Smooth muscle cell of the brain vasculature (primary cell): ENCODE results near the gene HOXA9.

ENCODE experiments used
- DNase-seq: peaks from one replicate; pipeline ENCODE4 v3.0.0-alpha.2; 2012; ENCODE audit warnings: low read depth, low spot score

The HOXA9 gene

DNA sequence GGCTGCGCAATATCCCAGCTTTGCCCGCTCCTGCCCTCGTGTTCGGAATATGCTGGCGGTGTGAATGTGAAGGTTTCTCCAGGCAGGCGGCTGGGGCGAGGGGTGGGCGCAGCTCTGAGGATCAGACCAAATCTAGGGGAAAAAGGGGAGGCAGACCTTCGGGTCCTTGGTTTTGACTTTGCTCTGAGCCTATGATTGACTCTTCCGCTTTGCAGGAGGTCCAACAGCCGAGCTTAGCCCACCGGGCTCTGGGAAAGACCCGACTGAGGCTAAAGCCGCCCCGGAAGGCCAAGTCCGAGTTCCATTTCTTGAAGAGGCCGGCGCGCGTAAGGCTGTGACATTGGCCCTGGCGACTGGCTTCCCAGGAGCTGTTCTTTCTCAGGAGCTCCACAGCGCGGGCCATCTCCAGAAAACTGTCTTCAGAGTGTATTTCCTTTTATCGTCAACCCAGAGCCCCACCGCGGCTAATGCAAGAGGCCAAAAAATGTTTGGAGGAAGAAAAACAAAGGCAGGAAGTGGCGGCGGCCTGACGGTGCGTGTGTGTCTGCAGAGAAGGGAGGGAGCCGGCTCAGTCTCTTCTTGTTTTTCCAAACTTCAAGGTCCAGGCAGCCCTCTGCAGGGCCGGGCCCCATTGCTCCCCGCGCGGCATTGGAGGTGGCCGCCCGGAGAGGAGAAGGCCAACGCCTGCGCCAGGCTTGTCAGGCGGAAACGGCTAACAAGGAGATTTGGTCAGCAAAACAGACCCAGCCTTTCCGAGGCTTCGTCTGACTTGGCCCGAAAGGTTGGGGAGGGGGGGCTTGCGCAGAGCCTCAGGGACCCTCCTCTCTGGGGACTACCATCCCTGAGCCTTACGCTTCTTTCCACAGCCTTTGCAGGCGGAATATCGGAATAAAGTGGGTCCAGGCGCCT is 23.3 kb upstream of the HOXA9 start:
- DNase-seq = no peak

DNA sequence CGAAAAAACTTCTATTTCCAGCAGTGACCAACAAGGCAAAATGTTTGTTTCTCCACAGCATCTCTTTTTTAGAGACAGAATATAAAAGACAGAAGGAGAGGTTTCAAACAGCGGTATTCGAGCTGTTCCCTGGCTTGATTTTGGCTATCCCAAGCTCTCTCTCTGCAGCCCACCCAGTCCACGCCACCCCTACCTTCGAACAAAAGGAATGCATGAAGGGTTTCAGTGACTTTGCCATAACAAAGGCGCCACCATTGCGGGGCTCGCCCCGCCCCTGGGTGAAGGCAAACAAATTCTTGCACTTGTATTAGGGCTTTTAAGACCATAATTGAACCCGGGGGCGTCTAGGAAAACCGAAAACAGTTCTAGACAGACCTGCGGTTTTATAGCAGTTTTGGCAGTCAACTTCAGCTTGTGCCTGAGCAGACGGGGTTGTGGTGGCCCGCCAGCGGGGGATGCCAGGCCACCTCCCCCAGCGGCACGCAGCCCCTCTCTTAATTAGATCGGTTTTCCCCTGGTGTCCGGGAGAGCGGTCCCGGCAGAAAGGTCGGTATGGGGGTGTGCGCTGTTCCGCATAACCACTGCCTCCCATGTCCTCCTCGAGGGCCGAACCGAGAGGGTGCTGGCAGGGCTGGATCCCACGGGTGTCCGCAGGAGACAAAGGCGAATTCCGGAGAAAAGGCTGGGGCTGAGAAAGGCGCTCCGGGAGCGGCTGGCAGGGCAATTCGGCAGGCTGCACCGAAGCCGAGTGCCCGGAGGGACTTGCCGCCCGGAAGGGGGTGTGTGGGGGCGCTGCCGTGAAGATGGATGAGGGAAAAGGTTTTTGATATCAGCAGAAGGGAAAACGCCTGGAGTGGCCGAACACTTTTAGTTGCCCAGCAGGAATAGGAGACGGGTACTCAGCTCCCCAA is 22.4 kb upstream of the HOXA9 start:
- no peak for DNase-seq

DNA sequence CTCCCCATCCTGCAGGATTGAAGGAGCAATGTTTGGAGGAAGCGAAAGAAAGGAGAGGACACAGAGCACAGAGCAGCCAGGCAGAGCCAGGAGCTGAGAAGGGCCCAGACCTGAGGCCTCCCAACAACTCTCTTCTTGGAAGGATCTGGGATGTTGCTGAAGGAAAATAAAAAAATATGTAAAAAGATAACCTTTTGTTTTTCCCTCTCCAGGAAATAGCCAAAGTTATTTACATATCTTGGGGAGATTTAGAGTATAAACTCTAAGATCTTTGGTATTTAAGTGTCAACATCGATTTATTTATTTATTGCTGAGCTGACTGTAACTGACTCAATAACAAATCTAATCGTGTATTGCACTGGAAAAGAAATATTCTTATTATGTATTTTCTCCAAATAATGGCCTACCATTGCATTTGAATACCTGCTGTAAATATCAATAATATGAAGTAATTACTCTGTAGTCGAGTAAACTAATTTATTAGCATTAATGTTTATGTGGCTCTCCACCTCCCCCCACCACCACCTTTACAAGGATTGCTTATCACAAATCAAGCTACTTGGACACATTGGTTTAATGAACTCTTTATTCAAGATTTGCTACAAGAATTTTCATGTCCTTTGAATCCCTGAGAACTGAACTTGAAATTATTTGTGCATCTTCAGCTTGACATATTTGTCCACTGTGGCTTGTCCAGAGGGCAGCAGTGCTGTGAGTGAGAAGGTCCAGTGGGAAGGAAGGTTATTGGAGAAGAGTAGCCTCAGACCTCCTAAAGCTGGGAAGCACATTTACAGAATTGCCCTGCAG is 21.5 kb upstream of the HOXA9 start:
- no peak for DNase-seq

DNA sequence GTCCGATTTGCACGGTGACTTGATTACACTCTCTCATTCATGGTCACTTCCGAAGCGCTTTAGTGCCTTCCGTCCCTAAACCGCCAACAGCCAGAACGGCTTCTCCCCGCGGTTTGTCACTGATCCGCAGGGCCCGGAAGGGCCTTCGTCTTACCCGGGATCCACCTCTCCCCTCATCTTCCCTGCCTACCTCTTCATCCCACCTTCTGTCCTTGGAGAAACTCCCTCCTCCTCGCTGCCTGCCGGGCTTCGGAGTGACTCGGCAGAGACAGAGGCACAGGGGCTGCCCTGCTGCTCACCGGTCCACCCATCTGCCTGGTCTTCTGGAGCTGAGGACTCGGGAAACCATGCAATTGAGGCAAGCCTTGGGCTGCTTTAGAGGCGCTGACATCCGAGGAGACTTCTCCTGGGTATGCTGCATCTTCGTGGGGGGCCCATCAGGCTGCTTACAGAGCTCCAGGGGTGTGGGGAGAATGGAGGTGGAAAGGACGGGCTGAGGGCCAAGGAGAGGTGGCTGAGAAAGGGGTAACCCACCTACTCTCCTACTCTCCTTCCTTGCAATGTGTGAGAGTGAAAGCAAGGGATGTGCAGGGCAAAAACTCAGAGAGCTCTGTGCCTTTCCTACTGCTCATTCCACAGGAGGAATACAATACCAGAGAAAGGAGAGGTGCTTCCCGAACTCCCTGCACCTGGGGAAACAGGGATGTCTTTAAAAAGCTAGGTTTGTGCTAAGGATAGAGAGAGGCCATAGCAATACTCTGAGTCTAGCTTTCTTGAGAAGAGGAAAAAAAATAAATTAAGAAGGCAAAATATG is 20.7 kb upstream of the HOXA9 start:
- DNase-seq = no peak

DNA sequence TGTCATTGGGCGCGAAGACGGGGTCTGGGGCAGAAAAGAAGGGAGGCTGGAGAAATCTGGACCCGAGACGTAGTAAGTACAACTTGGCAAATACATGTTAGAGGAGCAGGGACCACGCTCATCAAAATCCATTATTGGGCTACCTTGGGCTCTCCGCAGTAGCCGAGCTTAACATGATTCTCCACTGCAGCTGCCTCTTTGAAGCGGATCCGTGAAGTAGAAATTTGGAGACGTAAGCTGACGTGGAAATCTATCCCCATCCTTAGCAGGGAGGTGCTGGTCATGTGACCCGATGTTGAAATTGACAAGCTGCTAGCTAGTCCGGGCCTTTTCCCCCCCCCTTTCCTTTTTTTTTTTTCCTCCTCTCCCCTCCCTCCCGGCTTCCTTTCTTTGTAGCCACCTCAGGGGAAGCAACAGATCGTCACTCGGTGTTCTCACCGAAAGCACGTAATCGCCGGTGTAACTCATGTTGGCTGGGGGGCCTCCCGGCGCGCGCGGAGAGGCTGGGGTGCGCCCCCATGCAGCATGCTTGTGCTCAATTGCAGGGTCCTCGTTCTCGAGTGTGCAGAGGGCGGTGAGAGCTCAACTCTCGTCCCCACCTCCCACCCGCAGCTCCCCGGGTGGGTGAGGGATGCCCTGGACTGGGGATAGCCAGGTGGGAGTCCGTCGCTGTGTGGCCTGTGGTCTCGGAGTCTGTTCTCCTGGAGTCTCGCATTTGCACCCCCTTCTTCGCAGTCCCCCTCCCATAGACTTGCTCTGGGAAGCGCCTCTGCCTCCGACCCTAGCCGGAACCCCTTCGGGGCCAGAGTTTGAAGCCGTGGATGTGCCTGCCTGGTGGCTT is 19.9 kb upstream of the HOXA9 start, which contains the start of gene HOXA11:
HOXA11 (minus strand) TSS at position 220 of the 841 bp plus-strand sequence; CDS start at position 132, 88 bp downstream.
- DNase-seq = no peak

DNA sequence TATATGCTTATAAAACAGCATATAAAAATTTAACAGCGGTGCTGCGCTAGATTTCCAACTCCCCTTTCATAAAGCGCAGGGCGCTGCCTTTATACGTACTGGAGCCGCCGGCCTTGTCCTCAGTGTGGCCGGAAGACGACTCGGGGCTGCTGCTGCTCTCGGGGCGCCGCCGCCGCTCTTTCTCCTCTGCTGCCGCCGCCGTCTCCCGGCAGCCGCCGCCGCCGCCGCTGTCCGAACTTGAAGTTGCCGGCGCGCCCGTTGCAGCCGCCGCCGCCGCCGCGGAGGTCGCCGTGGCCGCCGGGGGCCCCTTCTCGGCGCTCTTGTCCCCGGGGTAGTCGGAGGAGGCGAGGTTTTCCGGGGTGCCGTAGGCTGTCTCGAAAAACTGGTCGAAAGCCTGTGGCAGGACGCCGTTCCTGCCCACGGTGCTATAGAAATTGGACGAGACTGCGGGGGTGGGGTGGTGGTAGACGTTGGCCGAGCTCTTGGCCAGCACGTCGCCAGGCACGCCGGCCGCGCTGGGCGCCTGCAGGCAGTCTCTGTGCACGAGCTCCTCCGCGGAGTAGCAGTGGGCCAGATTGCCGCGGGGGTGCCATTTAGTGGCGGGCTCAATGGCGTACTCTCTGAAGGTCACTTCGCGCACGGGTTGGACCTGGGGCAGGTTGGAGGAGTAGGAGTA is 19.1 kb upstream of the HOXA9 start:
- DNase-seq = no peak

DNA sequence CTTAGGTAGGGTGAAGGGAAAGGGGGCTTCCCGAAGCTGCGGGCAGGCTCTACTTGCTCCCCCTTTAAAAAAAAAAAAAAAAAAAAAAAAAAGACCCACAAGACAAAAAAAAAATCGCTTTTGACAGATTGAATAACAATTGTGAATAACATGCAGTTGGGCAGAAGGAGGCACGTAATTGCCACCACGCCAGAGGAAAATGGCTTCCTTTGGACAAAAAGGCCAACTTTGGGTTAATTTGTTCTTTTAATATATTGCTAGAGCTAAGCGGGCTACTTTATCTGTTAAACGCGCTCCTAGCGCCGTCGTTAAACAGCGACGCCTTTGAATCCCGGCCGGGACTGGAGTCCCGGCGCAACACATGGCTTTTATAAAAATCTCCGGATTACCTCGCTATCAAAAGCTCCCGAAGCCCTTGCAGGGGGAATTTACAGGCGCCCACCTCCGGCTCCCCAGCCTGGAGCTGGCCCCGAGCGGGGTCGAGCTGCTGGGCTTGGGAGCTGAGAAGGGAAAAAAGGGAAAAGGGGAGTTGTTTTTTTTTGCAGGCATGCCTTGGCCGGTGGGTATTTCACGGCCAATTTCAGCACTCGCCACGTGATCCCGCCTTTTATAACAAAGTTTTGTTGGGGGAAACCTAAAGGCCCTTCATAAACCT is 18.5 kb upstream of the HOXA9 start:
- no peak for DNase-seq

DNA sequence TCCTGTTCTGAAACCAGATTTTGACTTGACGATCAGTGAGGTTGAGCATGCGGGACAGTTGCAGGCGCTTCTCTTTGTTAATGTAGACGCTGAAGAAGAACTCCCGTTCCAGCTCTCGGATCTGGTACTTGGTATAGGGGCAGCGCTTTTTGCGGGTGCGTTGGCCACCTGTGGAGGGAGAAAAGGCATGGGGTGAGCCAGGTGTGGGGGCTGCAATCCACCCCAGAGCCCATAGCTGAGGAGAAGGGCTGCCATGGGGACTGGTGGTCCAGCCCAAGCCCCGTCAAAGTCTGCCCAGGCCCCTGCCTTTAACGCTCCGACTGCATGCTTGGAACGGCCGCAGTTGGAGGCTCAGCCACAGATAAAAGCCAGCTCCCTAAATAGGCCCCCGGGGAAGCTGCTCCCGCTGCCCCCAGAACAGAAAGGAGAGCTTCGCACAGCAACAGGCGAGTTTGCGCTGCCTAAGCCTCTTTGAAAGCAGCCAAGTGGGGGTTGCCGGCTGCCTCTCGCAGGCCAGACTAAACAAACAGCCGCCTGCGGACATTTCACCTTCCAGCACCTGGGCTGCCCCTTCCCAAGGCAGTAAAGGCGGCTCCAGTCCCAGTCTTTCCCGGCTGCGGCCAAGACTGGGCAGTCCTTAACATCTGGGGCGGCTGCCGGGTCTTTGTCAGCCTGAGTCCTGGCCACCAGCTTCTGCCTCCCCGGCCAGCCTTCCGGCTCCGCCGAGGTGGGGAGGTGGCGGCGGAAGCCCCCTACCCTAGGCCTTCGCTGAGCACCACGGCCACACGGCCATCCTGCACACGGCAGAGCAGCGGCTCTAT is 17.7 kb upstream of the HOXA9 start:
- DNase-seq = no peak

DNA sequence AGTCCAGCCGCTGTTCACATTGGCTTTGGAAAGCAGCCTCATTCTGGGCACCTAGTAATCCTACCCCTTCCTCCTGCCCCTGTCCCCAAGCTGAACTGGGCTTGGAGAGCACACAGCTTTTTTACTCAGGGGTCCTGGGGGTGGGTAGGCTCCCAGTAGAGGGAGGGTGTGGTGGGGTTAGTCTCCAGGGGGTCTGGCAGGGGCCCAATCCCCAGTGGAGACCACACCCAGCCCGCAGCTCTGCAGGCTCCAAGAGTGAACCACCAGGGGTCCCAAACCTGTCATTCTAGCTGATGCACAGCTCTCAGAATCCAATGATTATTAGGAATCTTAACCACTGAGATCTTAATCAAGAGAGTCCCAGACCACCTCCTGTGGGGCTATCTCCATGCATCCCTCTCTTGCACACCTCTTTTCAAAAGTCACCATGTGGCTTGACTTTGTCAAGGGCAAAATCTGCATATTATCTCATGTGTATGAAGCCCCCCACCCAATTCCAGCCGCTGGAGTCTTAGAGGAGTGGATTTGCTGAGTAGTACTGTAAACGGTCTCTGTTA is 17.0 kb upstream of the HOXA9 start:
- no peak for DNase-seq

DNA sequence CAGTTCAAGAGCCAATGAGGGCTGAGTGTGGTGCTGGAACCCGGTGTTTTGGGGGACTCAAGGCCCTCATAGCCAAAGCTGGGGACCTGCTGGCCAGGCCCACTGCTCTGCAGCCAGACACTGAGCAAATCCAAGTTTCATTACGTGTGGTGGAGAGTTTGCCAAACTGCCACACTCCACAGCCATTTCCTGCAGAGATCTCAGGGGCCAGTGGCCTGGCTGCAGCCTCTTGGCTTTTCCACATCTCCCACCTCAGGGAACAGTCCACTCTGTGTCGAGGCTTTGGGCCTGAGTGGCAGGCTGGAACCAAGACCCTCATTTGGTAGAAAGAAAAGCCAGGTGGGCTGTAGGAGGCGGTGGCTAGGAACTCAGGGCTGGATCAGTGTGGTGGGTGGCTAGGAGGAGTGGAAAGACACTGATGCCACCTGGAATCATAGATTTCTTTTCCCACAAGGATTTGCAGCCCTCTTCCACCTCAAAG is 16.5 kb upstream of the HOXA9 start:
- no peak for DNase-seq

DNA sequence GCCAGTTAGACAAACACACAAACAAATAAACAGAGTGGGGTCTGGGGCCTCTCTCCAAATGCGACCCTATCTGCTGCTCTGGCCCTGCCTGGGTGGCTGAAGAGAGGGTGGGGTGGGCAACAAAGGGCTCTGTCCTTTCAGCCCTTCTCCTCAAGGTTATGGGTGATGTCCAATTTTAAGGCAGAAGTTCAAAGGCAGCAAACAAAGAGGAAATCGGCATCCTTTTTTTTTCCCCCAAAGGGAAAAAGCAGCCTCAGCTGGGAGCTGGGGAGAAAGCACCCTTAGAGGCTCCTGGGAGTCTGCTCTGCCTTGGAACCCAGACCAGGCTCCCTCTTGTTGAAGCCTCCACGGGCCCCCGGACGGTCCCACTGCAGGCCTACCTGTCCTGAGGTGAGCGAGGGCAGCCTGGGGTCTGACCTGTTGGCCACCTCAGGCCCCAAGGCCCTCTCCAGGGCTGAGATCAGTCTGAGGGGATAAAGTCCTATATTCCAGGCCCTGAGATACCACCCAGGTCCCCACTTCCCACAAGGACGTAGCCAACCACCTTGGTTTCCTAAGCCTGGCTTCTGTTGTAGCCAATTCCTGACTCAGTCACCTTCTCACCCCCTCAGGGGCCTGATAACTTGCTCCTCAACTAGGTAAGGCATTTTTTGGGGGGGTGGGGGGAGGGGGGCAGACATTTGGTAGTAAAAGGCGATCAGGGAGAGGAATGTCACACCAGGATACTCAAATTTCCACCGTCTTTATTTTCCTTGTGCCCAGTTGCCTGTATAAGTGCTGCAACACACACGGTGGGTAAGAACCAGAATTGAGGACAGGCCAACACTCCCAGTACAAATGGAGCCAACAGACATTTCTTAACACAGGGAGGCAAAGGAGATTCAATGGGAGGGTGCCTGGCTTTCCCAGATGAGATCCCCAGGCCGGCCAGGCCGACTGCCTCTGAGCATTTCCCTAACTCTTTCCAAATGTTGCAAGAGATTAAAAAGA is 15.4 kb upstream of the HOXA9 start:
- DNase-seq = no peak

DNA sequence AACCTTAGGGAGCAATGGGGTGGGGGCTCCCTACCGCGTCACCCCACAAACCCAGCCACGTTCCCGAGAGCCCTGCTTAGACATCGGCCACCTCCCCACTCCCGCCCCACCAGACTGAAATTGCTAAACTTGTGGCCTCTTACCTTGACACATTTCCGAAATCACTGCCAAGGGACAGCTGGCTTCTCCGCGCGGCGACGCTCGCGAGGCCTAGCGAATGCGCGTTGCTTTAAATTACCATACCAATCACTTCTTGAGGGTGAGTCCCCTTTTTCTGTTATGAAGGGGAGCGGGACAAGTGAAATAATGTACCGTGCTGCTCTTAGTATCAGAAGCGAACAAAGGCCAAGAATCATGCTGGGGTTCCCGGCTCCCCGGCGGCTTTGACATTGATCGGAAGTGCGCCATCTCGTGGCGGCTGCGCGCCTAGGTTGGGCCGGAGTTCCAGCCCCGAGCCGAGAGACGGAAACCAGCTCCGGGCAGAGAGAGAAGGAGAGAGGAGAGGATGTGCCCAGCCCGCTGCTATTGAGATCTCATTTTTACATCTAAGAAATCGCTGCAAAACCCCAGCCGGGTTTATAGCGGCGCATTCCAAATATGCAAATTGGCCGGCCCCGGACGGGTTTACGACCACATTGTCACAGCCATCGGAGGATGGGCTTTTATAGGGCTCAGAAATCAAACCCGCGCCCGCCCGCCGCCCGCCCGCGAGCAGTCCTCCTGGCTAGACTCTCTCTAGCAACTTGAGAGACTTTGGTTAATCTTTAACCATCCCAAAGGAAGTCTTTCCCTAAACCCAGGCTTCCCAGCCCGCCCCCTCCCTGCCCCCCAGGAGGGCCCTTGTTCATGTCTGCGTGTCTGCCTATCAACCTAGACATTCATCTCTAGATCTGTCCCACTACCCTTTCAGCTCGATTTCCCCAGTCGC is 14.4 kb upstream of the HOXA9 start:
- no peak for DNase-seq

DNA sequence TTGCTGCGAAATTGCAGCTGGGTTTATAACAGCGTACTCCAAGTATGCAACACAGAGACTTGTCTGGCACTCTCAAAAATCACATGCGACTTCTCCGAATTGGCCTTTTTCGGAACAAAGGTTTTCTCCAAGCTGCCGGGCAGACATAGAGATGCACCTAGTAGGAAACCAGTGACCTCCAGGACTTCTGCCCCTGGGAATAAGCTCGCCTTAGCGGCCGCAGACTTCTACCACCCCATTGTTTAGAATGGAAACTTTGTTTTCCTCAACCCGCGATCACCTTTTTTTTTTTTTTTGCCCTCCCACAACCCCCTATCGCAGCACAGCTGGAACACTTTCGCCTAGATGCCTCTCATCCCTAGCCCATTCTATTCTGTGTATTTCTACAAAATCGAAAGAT is 13.7 kb upstream of the HOXA9 start:
- no peak for DNase-seq

DNA sequence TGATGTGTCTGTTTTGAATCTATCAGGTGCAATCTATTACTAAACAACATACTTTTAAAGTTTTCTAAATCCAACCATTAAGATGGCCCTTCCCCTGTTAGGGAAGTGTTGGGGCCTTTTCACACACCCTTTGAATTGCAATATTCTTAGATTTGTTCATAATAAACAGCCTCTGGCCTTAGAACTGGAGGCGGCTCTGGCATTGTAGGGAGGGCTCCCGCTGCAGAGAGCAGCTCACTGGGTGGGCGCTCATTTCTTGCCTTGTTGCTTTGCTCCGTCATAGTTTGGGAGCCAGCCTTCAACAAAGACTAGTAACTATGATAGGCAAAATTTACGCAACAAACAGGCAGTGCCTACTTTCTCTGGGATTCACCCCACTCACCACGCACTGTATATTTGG is 13.0 kb upstream of the HOXA9 start:
- no peak for DNase-seq

DNA sequence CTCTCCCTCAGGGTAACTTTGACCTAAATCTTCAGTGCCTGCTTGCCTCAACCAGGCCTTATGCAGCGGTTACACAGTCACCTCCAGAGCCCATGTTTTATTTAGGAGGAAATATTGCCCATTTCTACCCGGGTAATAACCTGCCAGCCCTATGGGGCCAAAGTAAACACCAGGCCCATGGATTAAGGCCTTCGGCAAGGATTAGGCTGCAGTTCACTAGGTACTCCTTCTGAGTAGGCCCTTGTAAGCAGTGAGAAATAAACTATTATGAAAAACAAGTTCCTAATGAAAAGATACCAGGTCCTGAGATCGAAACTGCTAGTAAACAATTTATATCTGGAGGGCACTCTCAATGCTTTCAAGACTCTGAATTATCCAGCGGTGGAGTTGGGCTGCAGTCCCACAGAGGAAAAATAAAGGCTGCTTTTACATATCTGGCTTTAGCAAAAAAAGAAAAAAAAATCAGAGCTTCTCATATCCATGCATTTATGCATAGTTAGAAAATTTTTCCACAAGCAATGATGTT is 12.5 kb upstream of the HOXA9 start:
- no peak for DNase-seq
